HG02571 (cell line): ENCODE data around the gene KLF7.

ENCODE experiments used
- ATAC-seq: cut with Tn5 transposase; IDR thresholded peaks from one replicate; pipeline ENCODE4 v1.9.1; 2021; ENCODE audit warnings: mild to moderate bottlenecking, moderate library complexity; ENCODE audit not compliant: unreplicated experiment

Gene KLF7

GRCh38 chr2:207097278-207097677, 68.5 kb downstream of the KLF7 start:
- ATAC-seq: no peak

GRCh38 chr2:207095963-207096362, 69.8 kb downstream of the KLF7 start:
- ATAC-seq: no peak

GRCh38 chr2:207093234-207093633, 72.5 kb downstream of the KLF7 start:
- ATAC-seq: no peak

- ATAC-seq: no peak
These were observed 72.9 kb downstream of the KLF7 start for GRCh38 chr2:207092818-207093217.

GRCh38 chr2:207091928-207092327, 73.8 kb downstream of the KLF7 start:
- ATAC-seq: no peak

GRCh38 chr2:207091176-207091575, 74.6 kb downstream of the KLF7 start:
- no peak for ATAC-seq

- no peak for ATAC-seq
These were observed 75.4 kb downstream of the KLF7 start for GRCh38 chr2:207090389-207090788.

- no peak for ATAC-seq
These were observed 76.9 kb downstream of the KLF7 start for GRCh38 chr2:207088839-207089238.

- ATAC-seq: no peak
These were observed 77.5 kb downstream of the KLF7 start for GRCh38 chr2:207088276-207088675.

GRCh38 chr2:207087046-207087902, 78.5 kb downstream of the KLF7 start:
- ATAC-seq: no peak

GRCh38 chr2:207086136-207086535, 79.6 kb downstream of the KLF7 start:
- no peak for ATAC-seq

GRCh38 chr2:207085110-207085509, 80.6 kb downstream of the KLF7 start:
- no peak for ATAC-seq

GRCh38 chr2:207083361-207084110, 82.2 kb downstream of the KLF7 start:
- ATAC-seq: no peak

GRCh38 chr2:207082619-207083018, 83.1 kb downstream of the KLF7 start:
- ATAC-seq: no peak

GRCh38 chr2:207078186-207078798, 87.5 kb downstream of the KLF7 start:
- ATAC-seq: no peak

GRCh38 chr2:207077266-207077665, 88.5 kb downstream of the KLF7 start:
- ATAC-seq: no peak

- no peak for ATAC-seq
These were observed 90.3 kb downstream of the KLF7 start for GRCh38 chr2:207075456-207075855.

GRCh38 chr2:207073801-207074678, 91.7 kb downstream of the KLF7 start:
- ATAC-seq: peak; percentile 64

- no peak for ATAC-seq
These were observed 92.3 kb downstream of the KLF7 start for GRCh38 chr2:207073412-207073800.

- ATAC-seq: no peak
These were observed 93.2 kb downstream of the KLF7 start for GRCh38 chr2:207072571-207072970.

GRCh38 chr2:207071820-207072219, 93.9 kb downstream of the KLF7 start:
- ATAC-seq: no peak
